ENCODE results near the gene THAP9. TPM values are rescaled to one million over a fixed set of nuclear protein-coding genes. Genes with fewer than 3 reads are reported as not detected.

The THAP9 gene
- total and polyA plus RNA-seq, 4 donors, result 2.0 to 13.6 (median 3.1) TPM

DNA sequence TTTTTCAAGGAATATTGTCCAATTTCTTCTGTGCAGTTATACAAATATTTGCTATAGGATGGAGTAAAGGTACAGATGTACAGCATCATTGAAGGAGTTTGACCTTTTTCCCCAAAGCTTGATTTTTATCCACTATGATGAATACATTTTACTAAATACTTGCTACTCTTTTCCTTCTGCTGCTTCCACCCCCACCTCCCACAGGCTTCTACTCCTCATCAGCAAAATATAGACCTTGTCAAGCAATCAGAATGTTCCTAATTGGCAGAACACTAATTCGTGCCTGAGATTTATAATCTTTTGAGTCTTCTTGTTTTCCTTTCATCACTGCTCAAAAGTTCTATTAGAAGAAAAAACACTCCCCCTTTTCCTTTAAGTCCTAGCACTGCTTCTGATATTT lies 3.8 kb upstream of the THAP9 start:
- Histone ChIP-seq H3K36me3 (ENCODE audit: control insufficient read depth in 4 of 4, insufficient read depth in 4 of 4, low read length in 4 of 4) (peaks cover 3 to 10% (median 8%) of the 10 kb centered on the region in 4 donors), H3K27ac (ENCODE audit: low read depth in 1 of 2, low read length in 1 of 2) (no peak overlapping the region), H3K4me1 (ENCODE audit: control insufficient read depth in 5 of 5, insufficient read depth in 5 of 5, low read length in 5 of 5) (peaks cover 0 to 29% (median 3%) of the 10 kb centered on the region in 5 donors), H3K27me3 (ENCODE audit: control insufficient read depth in 3 of 3, insufficient read depth in 3 of 3, low read length in 2 of 3) (no peaks in the 10 kb centered on the region), H3K4me3 (no peak overlapping the region), H3K9me3 (ENCODE audit: control insufficient read depth in 4 of 4, insufficient read depth in 3 of 4, low read length in 3 of 4) (no peaks in the 10 kb centered on the region), H3K9ac (ENCODE audit: insufficient read depth in 1 of 2, low read length in 2 of 2) (no peak overlapping the region)
- TF ChIP-seq, protein P1, sequence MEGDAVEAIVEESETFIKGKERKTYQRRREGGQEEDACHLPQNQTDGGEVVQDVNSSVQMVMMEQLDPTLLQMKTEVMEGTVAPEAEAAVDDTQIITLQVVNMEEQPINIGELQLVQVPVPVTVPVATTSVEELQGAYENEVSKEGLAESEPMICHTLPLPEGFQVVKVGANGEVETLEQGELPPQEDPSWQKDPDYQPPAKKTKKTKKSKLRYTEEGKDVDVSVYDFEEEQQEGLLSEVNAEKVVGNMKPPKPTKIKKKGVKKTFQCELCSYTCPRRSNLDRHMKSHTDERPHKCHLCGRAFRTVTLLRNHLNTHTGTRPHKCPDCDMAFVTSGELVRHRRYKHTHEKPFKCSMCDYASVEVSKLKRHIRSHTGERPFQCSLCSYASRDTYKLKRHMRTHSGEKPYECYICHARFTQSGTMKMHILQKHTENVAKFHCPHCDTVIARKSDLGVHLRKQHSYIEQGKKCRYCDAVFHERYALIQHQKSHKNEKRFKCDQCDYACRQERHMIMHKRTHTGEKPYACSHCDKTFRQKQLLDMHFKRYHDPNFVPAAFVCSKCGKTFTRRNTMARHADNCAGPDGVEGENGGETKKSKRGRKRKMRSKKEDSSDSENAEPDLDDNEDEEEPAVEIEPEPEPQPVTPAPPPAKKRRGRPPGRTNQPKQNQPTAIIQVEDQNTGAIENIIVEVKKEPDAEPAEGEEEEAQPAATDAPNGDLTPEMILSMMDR (IDR thresholded peaks at IDR 0.05; ENCODE audit: control extremely low read depth, extremely low read depth), result no peak
- WGBS, 2 donors, result 80 to 89% methylated on average over 1 of the region's 1 CpG
- no peak for DNase-seq
- ATAC-seq (ENCODE audit: insufficient read depth, low FRiP score), result no peak

DNA sequence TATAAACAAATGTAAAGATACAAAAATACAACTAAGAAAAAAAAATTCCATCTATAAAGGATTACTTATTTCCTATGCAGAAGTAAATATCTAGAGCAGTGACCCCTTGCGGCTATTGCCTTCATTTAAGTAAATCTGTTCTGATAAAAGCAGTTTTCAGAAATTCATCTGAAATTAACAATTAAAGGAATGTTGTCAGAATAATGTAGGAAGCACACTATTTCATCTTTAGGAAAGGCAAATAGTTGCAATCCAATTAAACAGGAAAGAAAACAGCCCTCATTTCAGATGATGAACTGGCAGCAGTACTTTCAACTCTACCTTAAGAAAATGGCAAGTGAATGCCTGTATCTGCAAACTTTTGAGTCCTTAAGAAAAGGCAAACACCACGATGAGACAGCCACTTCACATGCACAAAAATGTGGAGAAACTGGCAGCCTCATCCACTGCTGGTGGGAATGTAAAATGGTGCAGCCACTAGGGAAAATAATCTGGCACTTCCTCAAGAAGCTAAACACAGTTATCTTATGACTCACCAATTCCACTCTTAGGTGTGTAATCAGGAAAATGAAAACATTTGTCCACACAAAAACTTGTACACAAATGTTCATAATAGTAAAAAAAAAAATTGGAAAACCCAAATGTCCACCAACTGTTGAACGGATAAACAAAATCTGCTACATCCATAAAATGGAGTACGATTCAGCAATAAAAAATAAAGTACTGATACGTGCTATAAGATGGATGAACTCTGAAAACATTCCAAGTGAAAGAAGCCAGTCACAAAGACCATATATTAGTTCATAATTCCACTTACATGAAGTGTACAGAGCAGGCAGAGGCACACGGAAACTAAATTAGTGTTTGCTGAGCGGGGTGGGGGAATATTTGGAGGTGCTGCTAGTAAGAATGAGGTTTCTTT lies 2.0 kb upstream of the THAP9 start:
- H3K4me1 ChIP-seq (ENCODE audit: control insufficient read depth in 5 of 5, insufficient read depth in 5 of 5, low read length in 5 of 5), result peaks cover 0 to 32% (median 3%) of the 10 kb centered on the region in 5 donors
- TF ChIP-seq, protein P1 (IDR thresholded peaks at IDR 0.05; ENCODE audit: control extremely low read depth, extremely low read depth), result peak; percentile 9
- ATAC-seq (ENCODE audit: insufficient read depth, low FRiP score) (no peak), DNase-seq (peak; percentile 45 to 65 (median 52))
- H3K27me3 ChIP-seq (ENCODE audit: control insufficient read depth in 3 of 3, insufficient read depth in 3 of 3, low read length in 2 of 3), result no peaks in the 10 kb centered on the region
- peaks cover 3 to 10% (median 6%) of the 10 kb centered on the region in 4 donors for H3K36me3 ChIP-seq (ENCODE audit: control insufficient read depth in 4 of 4, insufficient read depth in 4 of 4, low read length in 4 of 4)
- 37 to 44% methylated on average over 7 of the region's 7 CpGs for WGBS, 2 donors
- peak overlapping the region; percentile 57 to 88 for H3K27ac ChIP-seq (ENCODE audit: low read depth in 1 of 2, low read length in 1 of 2)
- no peaks in the 10 kb centered on the region for H3K9me3 ChIP-seq (ENCODE audit: control insufficient read depth in 4 of 4, insufficient read depth in 3 of 4, low read length in 3 of 4)
- no peak overlapping the region for H3K4me3 ChIP-seq
- H3K9ac ChIP-seq (ENCODE audit: insufficient read depth in 1 of 2, low read length in 2 of 2), result peak overlapping the region; percentile 89 to 93

DNA sequence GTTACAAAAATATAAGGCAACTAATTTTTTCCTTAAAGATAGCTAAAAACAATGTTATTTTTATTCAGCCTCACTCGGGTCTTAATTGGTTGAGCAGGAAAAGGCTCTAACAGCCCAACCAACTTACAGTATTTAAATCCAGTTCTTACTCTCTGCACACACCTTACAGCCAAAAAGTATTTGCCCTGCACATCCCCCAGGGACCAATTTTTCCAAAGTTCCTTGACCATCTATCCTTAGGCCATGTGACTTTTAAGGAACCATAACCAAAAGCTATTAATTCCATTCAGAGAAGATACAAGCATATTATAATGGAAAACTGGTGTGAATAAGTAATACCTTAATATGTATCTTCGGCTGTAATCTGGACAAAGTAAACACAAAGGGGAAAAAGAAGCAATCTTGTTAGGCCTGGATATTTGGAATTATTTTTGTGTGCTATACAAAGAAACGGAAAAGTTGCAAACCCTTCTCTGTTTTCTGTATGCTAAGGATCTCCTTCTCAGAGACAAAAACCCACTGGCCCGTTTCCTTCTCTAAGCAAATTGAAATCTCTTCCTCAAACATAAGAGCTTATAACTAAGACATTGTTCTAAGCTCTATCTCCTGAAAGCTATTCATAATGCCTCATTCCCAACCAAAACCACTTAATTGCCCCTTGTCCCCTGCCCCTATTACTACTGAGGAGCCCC lies 1.0 kb upstream of the THAP9 start:
- peaks cover 0 to 32% (median 3%) of the 10 kb centered on the region in 5 donors for H3K4me1 ChIP-seq (ENCODE audit: control insufficient read depth in 5 of 5, insufficient read depth in 5 of 5, low read length in 5 of 5)
- H3K9ac ChIP-seq (ENCODE audit: insufficient read depth in 1 of 2, low read length in 2 of 2), result peak overlapping the region; percentile 89 to 93
- TF ChIP-seq, protein P1 (IDR thresholded peaks at IDR 0.05; ENCODE audit: control extremely low read depth, extremely low read depth), result no peak
- no peaks in the 10 kb centered on the region for H3K27me3 ChIP-seq (ENCODE audit: control insufficient read depth in 3 of 3, insufficient read depth in 3 of 3, low read length in 2 of 3)
- WGBS, 2 donors, result 1 to 2% methylated on average over 4 of the region's 4 CpGs
- H3K4me3 ChIP-seq, result peak overlapping the region; percentile 79
- H3K9me3 ChIP-seq (ENCODE audit: control insufficient read depth in 4 of 4, insufficient read depth in 3 of 4, low read length in 3 of 4), result no peaks in the 10 kb centered on the region
- H3K36me3 ChIP-seq (ENCODE audit: control insufficient read depth in 4 of 4, insufficient read depth in 4 of 4, low read length in 4 of 4), result peaks cover 0 to 6% (median 2%) of the 10 kb centered on the region in 4 donors
- DNase-seq (peak in 1 of 3 donors; percentile 32), ATAC-seq (ENCODE audit: insufficient read depth, low FRiP score) (no peak)
- H3K27ac ChIP-seq (ENCODE audit: low read depth in 1 of 2, low read length in 1 of 2), result peak overlapping the region; percentile 88 to 94

Data from lung (tissue), 12 donors.